ENCODE data around the gene ZBTB16. TPM values are rescaled to one million over a fixed set of nuclear protein-coding genes. Genes with fewer than 3 reads are reported as not detected.

ZBTB16 gene
- total and polyA plus RNA-seq, 2 experiments from 2014 or later: 0.29 to 1.4 TPM

DNA sequence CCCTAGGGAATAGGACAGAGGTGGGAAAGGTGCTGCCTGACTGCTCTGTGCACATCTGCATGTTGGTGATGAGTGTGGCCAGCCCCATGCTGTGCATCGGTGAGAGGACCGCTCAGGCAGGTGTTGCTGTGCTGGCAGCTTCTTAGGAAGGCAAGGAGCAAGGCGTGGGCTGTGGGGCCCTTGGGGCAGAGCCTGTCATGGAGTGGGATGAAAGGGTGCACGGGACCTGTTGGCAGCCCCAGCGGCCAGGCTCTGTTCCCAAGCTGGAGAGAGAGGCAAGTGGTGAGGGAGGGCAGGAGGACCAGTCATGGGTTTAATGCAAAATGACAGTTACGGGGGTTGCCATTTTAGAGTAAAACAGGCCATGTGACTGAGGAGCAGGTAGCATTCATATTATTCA lies 78.3 kb downstream of the ZBTB16 start:
- 0 out of 2 replicates have a peak, but pooled peaks cover 2% of the 10 kb centered on the region for H3K4me1 ChIP-seq (ENCODE audit: insufficient read depth)
- DNase-seq (ENCODE audit: low spot score): no peak
- H3F3A ChIP-seq (replicated peaks; ENCODE audit: low read depth): no peaks in the 10 kb centered on the region
- H3K36me3 ChIP-seq (ENCODE audit: insufficient read depth): no peaks in the 10 kb centered on the region
- no peaks in the 10 kb centered on the region for H4K20me1 ChIP-seq (replicated peaks; ENCODE audit: insufficient read depth)
- Mint-ChIP-seq H3K9me3 (no peaks in the 10 kb centered on the region), H3K36me3 (ENCODE audit: low read depth) (no peaks in the 10 kb centered on the region), H3K4me3 (no peak overlapping the region), H3K27me3 (ENCODE audit: insufficient read depth, low read depth, poor library complexity) (peaks cover 2% of the 10 kb centered on the region), H3K4me1 (peaks cover 18% of the 10 kb centered on the region), H3K27ac (no peak overlapping the region)
- ATAC-seq: no peak
- no peaks in the 10 kb centered on the region for H3K79me2 ChIP-seq (replicated peaks; ENCODE audit: insufficient read depth)
- no peak for TF ChIP-seq EZH2 (IDR thresholded peaks at IDR 0.05; ENCODE audit: low read depth, unreplicated experiment)
- TF ChIP-seq, protein P1, sequence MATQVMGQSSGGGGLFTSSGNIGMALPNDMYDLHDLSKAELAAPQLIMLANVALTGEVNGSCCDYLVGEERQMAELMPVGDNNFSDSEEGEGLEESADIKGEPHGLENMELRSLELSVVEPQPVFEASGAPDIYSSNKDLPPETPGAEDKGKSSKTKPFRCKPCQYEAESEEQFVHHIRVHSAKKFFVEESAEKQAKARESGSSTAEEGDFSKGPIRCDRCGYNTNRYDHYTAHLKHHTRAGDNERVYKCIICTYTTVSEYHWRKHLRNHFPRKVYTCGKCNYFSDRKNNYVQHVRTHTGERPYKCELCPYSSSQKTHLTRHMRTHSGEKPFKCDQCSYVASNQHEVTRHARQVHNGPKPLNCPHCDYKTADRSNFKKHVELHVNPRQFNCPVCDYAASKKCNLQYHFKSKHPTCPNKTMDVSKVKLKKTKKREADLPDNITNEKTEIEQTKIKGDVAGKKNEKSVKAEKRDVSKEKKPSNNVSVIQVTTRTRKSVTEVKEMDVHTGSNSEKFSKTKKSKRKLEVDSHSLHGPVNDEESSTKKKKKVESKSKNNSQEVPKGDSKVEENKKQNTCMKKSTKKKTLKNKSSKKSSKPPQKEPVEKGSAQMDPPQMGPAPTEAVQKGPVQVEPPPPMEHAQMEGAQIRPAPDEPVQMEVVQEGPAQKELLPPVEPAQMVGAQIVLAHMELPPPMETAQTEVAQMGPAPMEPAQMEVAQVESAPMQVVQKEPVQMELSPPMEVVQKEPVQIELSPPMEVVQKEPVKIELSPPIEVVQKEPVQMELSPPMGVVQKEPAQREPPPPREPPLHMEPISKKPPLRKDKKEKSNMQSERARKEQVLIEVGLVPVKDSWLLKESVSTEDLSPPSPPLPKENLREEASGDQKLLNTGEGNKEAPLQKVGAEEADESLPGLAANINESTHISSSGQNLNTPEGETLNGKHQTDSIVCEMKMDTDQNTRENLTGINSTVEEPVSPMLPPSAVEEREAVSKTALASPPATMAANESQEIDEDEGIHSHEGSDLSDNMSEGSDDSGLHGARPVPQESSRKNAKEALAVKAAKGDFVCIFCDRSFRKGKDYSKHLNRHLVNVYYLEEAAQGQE (IDR thresholded peaks at IDR 0.05; ENCODE audit: unreplicated experiment): no peak
- TF ChIP-seq, protein P2, sequence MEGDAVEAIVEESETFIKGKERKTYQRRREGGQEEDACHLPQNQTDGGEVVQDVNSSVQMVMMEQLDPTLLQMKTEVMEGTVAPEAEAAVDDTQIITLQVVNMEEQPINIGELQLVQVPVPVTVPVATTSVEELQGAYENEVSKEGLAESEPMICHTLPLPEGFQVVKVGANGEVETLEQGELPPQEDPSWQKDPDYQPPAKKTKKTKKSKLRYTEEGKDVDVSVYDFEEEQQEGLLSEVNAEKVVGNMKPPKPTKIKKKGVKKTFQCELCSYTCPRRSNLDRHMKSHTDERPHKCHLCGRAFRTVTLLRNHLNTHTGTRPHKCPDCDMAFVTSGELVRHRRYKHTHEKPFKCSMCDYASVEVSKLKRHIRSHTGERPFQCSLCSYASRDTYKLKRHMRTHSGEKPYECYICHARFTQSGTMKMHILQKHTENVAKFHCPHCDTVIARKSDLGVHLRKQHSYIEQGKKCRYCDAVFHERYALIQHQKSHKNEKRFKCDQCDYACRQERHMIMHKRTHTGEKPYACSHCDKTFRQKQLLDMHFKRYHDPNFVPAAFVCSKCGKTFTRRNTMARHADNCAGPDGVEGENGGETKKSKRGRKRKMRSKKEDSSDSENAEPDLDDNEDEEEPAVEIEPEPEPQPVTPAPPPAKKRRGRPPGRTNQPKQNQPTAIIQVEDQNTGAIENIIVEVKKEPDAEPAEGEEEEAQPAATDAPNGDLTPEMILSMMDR (conservative IDR thresholded peaks at IDR 0.05; ENCODE audit: low read depth in 2 of 2): no peak
- no peak for TF ChIP-seq CREB1 (CRISPR knock-in tag; IDR thresholded peaks at IDR 0.05; ENCODE audit: low read depth)
- H3K4me2 ChIP-seq: no peak overlapping the region
- H3K9me2 ChIP-seq (ENCODE audit: insufficient read depth): peaks cover 8% of the 10 kb centered on the region
- no peaks in the 10 kb centered on the region for H3K27me3 ChIP-seq (ENCODE audit: insufficient read depth)
- no peak overlapping the region for H3K27ac ChIP-seq (ENCODE audit: low read depth)
- no peak overlapping the region for H2AFZ ChIP-seq
- no peak overlapping the region for H3K4me3 ChIP-seq

GRCh38 chr11:114138411-114138810 lies 78.9 kb downstream of the ZBTB16 start:
- Histone ChIP-seq H3K9me2 (ENCODE audit: insufficient read depth) (peaks cover 8% of the 10 kb centered on the region), H3K4me1 (ENCODE audit: insufficient read depth) (0 out of 2 replicates have a peak, but pooled peaks cover 2% of the 10 kb centered on the region), H3K36me3 (ENCODE audit: insufficient read depth) (no peaks in the 10 kb centered on the region), H3F3A (replicated peaks; ENCODE audit: low read depth) (no peaks in the 10 kb centered on the region), H2AFZ (no peak overlapping the region), H3K4me2 (no peak overlapping the region), H3K79me2 (replicated peaks; ENCODE audit: insufficient read depth) (no peaks in the 10 kb centered on the region), H4K20me1 (replicated peaks; ENCODE audit: insufficient read depth) (no peaks in the 10 kb centered on the region), H3K27ac (ENCODE audit: low read depth) (no peak overlapping the region), H3K27me3 (ENCODE audit: insufficient read depth) (no peaks in the 10 kb centered on the region), H3K4me3 (no peak overlapping the region)
- H3K36me3 Mint-ChIP-seq (ENCODE audit: low read depth): no peaks in the 10 kb centered on the region
- no peak overlapping the region for H3K27ac Mint-ChIP-seq
- TF ChIP-seq, protein P3, sequence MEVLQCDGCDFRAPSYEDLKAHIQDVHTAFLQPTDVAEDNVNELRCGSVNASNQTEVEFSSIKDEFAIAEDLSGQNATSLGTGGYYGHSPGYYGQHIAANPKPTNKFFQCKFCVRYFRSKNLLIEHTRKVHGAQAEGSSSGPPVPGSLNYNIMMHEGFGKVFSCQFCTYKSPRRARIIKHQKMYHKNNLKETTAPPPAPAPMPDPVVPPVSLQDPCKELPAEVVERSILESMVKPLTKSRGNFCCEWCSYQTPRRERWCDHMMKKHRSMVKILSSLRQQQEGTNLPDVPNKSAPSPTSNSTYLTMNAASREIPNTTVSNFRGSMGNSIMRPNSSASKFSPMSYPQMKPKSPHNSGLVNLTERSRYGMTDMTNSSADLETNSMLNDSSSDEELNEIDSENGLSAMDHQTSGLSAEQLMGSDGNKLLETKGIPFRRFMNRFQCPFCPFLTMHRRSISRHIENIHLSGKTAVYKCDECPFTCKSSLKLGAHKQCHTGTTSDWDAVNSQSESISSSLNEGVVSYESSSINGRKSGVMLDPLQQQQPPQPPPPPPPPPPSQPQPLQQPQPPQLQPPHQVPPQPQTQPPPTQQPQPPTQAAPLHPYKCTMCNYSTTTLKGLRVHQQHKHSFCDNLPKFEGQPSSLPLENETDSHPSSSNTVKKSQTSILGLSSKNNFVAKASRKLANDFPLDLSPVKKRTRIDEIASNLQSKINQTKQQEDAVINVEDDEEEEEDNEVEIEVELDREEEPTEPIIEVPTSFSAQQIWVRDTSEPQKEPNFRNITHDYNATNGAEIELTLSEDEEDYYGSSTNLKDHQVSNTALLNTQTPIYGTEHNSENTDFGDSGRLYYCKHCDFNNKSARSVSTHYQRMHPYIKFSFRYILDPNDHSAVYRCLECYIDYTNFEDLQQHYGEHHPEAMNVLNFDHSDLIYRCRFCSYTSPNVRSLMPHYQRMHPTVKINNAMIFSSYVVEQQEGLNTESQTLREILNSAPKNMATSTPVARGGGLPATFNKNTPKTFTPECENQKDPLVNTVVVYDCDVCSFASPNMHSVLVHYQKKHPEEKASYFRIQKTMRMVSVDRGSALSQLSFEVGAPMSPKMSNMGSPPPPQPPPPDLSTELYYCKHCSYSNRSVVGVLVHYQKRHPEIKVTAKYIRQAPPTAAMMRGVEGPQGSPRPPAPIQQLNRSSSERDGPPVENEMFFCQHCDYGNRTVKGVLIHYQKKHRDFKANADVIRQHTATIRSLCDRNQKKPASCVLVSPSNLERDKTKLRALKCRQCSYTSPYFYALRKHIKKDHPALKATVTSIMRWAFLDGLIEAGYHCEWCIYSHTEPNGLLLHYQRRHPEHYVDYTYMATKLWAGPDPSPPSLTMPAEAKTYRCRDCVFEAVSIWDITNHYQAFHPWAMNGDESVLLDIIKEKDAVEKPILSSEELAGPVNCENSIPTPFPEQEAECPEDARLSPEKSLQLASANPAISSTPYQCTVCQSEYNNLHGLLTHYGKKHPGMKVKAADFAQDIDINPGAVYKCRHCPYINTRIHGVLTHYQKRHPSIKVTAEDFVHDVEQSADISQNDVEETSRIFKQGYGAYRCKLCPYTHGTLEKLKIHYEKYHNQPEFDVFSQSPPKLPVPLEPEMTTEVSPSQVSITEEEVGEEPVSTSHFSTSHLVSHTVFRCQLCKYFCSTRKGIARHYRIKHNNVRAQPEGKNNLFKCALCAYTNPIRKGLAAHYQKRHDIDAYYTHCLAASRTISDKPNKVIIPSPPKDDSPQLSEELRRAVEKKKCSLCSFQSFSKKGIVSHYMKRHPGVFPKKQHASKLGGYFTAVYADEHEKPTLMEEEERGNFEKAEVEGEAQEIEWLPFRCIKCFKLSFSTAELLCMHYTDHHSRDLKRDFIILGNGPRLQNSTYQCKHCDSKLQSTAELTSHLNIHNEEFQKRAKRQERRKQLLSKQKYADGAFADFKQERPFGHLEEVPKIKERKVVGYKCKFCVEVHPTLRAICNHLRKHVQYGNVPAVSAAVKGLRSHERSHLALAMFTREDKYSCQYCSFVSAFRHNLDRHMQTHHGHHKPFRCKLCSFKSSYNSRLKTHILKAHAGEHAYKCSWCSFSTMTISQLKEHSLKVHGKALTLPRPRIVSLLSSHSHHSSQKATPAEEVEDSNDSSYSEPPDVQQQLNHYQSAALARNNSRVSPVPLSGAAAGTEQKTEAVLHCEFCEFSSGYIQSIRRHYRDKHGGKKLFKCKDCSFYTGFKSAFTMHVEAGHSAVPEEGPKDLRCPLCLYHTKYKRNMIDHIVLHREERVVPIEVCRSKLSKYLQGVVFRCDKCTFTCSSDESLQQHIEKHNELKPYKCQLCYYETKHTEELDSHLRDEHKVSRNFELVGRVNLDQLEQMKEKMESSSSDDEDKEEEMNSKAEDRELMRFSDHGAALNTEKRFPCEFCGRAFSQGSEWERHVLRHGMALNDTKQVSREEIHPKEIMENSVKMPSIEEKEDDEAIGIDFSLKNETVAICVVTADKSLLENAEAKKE (CRISPR knock-in tag; IDR thresholded peaks at IDR 0.05): no peak
- TF ChIP-seq ZNF331 (CRISPR knock-in tag; IDR thresholded peaks at IDR 0.05; ENCODE audit: low read depth): no peak
- no peak for TF ChIP-seq ETS1 (IDR thresholded peaks at IDR 0.05)
- ATAC-seq (no peak), DNase-seq (ENCODE audit: low spot score) (no peak)
- H3K9me3 Mint-ChIP-seq: no peaks in the 10 kb centered on the region
- peaks cover 2% of the 10 kb centered on the region for H3K27me3 Mint-ChIP-seq (ENCODE audit: insufficient read depth, low read depth, poor library complexity)
- peaks cover 24% of the 10 kb centered on the region for H3K4me1 Mint-ChIP-seq
- no peak overlapping the region for H3K4me3 Mint-ChIP-seq

All from GM23338 (cell line).